Liver (tissue), 9 donors: Measurements from ENCODE around the gene ANKRD11. TPM values are rescaled to one million over a fixed set of nuclear protein-coding genes. Genes with fewer than 3 reads are reported as not detected.
"Not testable (repeated sequence)": the region's sequence is repeated elsewhere in the genome, so short reads cannot be mapped to it uniquely, and the experiment has no call there.

Experiments used
- DNase-seq: peaks from one replicate; pipeline ENCODE4 v3.0.0-alpha.2; 2017; ENCODE audit warnings: low spot score
- H3K27ac ChIP-seq, 2 donors: one replicate each; pipeline ENCODE4 v1.7.0; 2013; ENCODE audit warnings: inconsistent platforms in 2 of 2, low read length in 2 of 2, control low read depth in 1 of 2, low read depth in 1 of 2, mild to moderate bottlenecking in 1 of 2
- H3K27me3 ChIP-seq, 4 donors: one replicate each; pipeline versions ENCODE4 v1.6.1 to v1.7.0; 2013; ENCODE audit warnings: low read length in 3 of 4, inconsistent platforms in 1 of 4, mild to moderate bottlenecking in 1 of 4, moderate library complexity in 1 of 4; ENCODE audit not compliant: control insufficient read depth in 4 of 4, insufficient read depth in 4 of 4
- H3K36me3 ChIP-seq, 4 donors: one replicate each; pipeline versions ENCODE4 v1.6.1 to v1.7.0; 2013; ENCODE audit warnings: low read length in 3 of 4, mild to moderate bottlenecking in 3 of 4, low read depth in 1 of 4, moderate library complexity in 1 of 4; ENCODE audit not compliant: control insufficient read depth in 4 of 4, insufficient read depth in 3 of 4
- H3K4me1 ChIP-seq, 4 donors: one replicate each; pipeline versions ENCODE4 v1.6.1 to v1.7.0; 2013; ENCODE audit warnings: low read length in 3 of 4, mild to moderate bottlenecking in 3 of 4, moderate library complexity in 1 of 4; ENCODE audit not compliant: control insufficient read depth in 4 of 4, insufficient read depth in 4 of 4
- H3K4me3 ChIP-seq, 3 donors: one replicate each; pipeline versions ENCODE4 v1.6.1 to v1.7.0; 2013; ENCODE audit warnings: low read length in 3 of 3, control low read depth in 1 of 3, low read depth in 1 of 3, mild to moderate bottlenecking in 1 of 3
- H3K9ac ChIP-seq, 2 donors: one replicate each; pipeline ENCODE4 v1.7.0; 2013; ENCODE audit warnings: low read length in 2 of 2, mild to moderate bottlenecking in 2 of 2, moderate library complexity in 2 of 2, control low read depth in 1 of 2, low read depth in 1 of 2
- H3K9me3 ChIP-seq, 4 donors: one replicate each; pipeline versions ENCODE4 v1.6.1 to v1.7.0; 2013; ENCODE audit warnings: low read length in 3 of 4; ENCODE audit not compliant: control insufficient read depth in 4 of 4
- EGR1 ChIP-seq, 2 donors: IDR thresholded peaks; 2 replicates each; pipeline ENCODE4 v1.6.1; 2016 to 2018; ENCODE audit warnings: antibody characterized with exemption in 2 of 2, low read depth in 2 of 2
- JUND ChIP-seq, 2 donors: IDR thresholded peaks; 2 replicates each; pipeline ENCODE4 v1.6.1; 2016; ENCODE audit warnings: antibody characterized with exemption in 2 of 2
- RAD21 ChIP-seq, 2 donors: IDR thresholded peaks; 2 replicates each; pipeline ENCODE4 v1.6.1; 2016; ENCODE audit warnings: antibody characterized with exemption in 2 of 2, mild to moderate bottlenecking in 2 of 2
- WGBS: extraction: QIAGEN DNeasy Blood & Tissue Kit; methylation state at CpG from one replicate; pipeline ENCODE4 v1.1.7; 2013; 5-methylcytosine and 5-hydroxymethylcytosine counted together
- polyA plus RNA-seq, 2 donors: library from polyadenylated mRNA; stranded (reverse) in 1 of 2; unstranded in 1 of 2; fragments of 200-250 nt in 1 of 2; fragments of >200 nt in 1 of 2; fragmentation: Nextera tagmentation in 1 of 2; extraction: Ambion mirVana in 1 of 2; gene quantifications; one replicate each; pipeline versions ENCODE4 v1.2.1 to v1.2.3, GENCODE V29; 2013 to 2015
- total RNA-seq, 2 donors: library from RNA; depleted of rRNA; stranded (reverse); fragments of >200 nt; gene quantifications; one replicate each; pipeline ENCODE4 v1.2.3, GENCODE V29; 2014
- TF ChIP-seq, protein P1 (sequence below): fragments of 150-350 bp; IDR thresholded peaks from 2 replicates; pipeline ENCODE4 v1.5.1; 2017; ENCODE audit warnings: improper control_type of control experiment, low read depth, low read length; ENCODE audit not compliant: missing input control
- TF ChIP-seq, protein P2 (sequence below): IDR thresholded peaks from 2 replicates; pipeline ENCODE4 v1.6.1; 2016; ENCODE audit warnings: antibody characterized with exemption
- TF ChIP-seq, protein P3 (sequence below): IDR thresholded peaks from 2 replicates; pipeline ENCODE4 v1.6.1; 2016; ENCODE audit warnings: antibody characterized with exemption
- TF ChIP-seq, protein P4 (sequence below): IDR thresholded peaks from 2 replicates; pipeline ENCODE4 v1.6.1; 2016; ENCODE audit warnings: antibody characterized with exemption
- donor health status: healthy.
- donor health status: healthy.
- donor health status: healthy.
- donor health status: healthy.
- donor health status: healthy.

The ANKRD11 gene
- total and polyA plus RNA-seq, 4 donors, result 16.3 to 55.1 (median 28.0) TPM

DNA sequence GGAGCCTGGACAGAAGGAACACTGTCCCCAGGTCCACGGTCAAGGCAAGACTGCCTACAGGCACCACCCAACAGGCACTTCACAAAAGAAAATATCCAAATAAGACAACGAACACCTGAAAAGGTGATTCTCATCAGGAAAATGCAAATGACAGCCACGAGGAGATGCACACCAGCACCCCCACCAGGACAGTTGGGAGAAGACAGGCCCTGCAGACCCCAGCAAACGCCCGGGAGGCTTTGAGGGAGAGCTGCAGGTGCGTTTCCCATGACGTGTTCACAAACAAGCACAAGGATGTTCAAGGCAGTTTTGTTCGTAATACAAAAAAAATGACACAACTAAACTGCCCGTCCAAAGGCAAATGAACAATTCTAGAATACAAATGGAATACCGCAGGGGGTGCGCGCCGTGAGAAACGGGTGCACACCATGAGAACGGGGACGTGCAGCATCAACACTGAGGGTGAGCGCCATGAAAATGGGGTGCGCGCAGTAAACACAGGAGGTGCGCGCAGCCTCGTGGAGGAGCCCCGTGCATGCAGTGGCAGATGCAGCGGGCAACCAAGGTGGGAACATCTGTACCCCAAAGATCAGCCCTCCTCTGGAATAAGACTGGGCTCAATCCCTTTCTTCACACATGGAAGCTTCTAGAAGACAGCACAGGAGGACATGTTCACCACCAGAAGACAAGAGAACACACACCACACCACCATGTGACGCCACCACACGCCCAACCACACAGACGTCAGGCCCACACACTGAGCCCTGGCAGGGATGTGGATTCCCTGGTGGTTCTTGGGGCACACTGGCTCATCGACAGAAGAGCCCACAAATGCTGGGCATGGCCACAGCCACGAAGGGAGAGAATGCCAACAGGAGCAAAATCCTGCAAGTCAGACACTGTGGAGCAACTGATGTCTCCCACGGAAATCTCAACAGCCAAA, 181.7 kb downstream of the ANKRD11 start:
- Histone ChIP-seq H3K4me3 (no peak overlapping the region), H3K36me3 (peaks cover 0 to 23% (median 16%) of the 10 kb centered on the region in 4 donors), H3K4me1 (no peaks in the 10 kb centered on the region), H3K9ac (no peak overlapping the region), H3K27me3 (no peaks in the 10 kb centered on the region), H3K9me3 (no peaks in the 10 kb centered on the region), H3K27ac (no peak overlapping the region)
- DNase-seq, result no peak
- WGBS, result 89% methylated on average over 30 of the region's 30 CpGs
- TF ChIP-seq, protein P1, sequence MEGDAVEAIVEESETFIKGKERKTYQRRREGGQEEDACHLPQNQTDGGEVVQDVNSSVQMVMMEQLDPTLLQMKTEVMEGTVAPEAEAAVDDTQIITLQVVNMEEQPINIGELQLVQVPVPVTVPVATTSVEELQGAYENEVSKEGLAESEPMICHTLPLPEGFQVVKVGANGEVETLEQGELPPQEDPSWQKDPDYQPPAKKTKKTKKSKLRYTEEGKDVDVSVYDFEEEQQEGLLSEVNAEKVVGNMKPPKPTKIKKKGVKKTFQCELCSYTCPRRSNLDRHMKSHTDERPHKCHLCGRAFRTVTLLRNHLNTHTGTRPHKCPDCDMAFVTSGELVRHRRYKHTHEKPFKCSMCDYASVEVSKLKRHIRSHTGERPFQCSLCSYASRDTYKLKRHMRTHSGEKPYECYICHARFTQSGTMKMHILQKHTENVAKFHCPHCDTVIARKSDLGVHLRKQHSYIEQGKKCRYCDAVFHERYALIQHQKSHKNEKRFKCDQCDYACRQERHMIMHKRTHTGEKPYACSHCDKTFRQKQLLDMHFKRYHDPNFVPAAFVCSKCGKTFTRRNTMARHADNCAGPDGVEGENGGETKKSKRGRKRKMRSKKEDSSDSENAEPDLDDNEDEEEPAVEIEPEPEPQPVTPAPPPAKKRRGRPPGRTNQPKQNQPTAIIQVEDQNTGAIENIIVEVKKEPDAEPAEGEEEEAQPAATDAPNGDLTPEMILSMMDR, result peak; percentile 27
- TF ChIP-seq, protein P2, sequence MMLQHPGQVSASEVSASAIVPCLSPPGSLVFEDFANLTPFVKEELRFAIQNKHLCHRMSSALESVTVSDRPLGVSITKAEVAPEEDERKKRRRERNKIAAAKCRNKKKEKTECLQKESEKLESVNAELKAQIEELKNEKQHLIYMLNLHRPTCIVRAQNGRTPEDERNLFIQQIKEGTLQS, result no peak
- TF ChIP-seq RAD21 (IDR thresholded peaks at IDR 0.05) (peak in 1 of 2 donors; percentile 49), JUND (IDR thresholded peaks at IDR 0.05) (no peak)
- TF ChIP-seq, protein P3, sequence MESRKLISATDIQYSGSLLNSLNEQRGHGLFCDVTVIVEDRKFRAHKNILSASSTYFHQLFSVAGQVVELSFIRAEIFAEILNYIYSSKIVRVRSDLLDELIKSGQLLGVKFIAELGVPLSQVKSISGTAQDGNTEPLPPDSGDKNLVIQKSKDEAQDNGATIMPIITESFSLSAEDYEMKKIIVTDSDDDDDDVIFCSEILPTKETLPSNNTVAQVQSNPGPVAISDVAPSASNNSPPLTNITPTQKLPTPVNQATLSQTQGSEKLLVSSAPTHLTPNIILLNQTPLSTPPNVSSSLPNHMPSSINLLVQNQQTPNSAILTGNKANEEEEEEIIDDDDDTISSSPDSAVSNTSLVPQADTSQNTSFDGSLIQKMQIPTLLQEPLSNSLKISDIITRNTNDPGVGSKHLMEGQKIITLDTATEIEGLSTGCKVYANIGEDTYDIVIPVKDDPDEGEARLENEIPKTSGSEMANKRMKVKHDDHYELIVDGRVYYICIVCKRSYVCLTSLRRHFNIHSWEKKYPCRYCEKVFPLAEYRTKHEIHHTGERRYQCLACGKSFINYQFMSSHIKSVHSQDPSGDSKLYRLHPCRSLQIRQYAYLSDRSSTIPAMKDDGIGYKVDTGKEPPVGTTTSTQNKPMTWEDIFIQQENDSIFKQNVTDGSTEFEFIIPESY, result no peak

DNA sequence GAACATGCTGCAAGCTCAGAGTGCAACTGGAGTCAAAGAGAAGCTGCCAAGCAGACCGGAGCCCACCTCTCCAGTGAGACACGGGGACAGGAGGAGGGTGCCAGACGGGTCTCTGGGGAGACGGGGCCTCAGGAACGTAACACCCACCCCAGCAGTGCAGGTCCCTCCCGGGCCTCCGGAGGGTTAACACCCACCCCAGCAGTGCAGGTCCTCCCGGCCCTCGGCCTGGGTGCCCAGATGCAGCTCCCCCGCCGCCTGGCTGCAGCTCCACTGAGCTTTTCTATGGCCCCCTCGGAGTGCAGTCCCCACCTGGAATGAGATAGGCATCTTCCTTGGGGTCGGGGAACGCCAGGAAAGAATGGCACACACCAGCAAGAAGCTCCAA, 182.9 kb downstream of the ANKRD11 start:
- TF ChIP-seq, protein P1, result no peak
- TF ChIP-seq, protein P4, sequence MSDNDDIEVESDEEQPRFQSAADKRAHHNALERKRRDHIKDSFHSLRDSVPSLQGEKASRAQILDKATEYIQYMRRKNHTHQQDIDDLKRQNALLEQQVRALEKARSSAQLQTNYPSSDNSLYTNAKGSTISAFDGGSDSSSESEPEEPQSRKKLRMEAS, result no peak
- no peak for TF ChIP-seq EGR1 (IDR thresholded peaks at IDR 0.05; ENCODE audit: low read depth in 2 of 2)
- Histone ChIP-seq H3K4me3 (no peak overlapping the region), H3K4me1 (no peaks in the 10 kb centered on the region), H3K36me3 (peaks cover 6 to 24% (median 15%) of the 10 kb centered on the region in 4 donors), H3K9ac (no peak overlapping the region), H3K9me3 (no peaks in the 10 kb centered on the region), H3K27ac (no peak overlapping the region), H3K27me3 (no peaks in the 10 kb centered on the region)
- DNase-seq, result no peak
- 96% methylated on average over 14 of the region's 14 CpGs for WGBS

DNA sequence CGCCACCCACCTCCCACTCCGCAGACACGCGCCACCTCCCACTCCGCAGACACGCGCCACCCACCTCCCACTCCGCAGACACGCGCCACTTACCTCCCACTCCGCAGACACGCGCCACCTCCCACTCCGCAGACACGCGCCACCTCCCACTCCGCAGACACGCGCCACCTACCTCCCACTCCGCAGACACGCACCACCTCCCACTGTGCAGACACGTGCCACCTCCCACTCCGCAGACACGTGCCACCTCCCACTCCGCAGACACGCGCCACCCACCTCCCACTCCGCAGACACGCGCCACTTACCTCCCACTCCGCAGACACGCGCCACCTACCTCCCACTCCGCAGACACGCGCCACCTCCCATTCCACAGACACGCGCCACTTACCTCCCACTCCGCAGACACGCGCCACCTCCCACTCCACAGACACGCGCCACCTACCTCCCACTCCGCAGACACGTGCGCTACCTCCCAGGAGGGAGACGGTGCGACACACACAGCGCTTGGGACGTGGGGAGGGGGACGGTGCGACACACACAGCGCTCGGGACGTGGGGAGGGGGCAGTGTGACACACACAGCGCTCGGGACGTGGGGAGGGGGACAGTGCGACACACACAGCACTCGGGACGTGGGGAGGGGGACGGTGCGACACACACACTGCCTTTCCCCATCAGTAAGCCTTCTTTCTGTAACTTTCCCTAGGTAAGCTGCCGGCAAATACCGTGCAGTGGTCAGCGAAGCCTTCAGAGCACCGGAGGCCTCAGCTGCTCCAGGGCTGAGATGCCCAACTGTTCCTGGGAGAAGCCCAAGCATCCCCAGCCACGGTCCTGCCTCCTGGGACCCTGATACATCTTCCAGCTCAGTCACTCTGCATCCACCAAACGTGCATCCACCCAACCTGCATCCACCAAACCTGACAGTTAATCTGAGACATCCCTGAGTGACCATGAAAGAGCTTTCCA, 183.6 kb downstream of the ANKRD11 start:
- not testable (repeated sequence) for H3K4me1 ChIP-seq, H3K27ac ChIP-seq, H3K9ac ChIP-seq, H3K4me3 ChIP-seq, H3K9me3 ChIP-seq, DNase-seq, H3K27me3 ChIP-seq
- WGBS, result 97% methylated on average over 57 of the region's 69 CpGs
- peaks cover 6 to 23% (median 13%) of the 10 kb centered on the region in 4 donors for H3K36me3 ChIP-seq
